ES-I3 (cell line): ENCODE results near the gene DENND5B.
"Not testable (repeated sequence)": the region's sequence is repeated elsewhere in the genome, so short reads cannot be mapped to it uniquely, and the experiment has no call there.

ENCODE experiments used
- H3K36me3 ChIP-seq: 2 replicates; pipeline ENCODE4 v1.6.1; 2013; ENCODE audit warnings: mild to moderate bottlenecking, low read length, control low read depth, moderate library complexity; ENCODE audit not compliant: insufficient read depth
- H3K4me1 ChIP-seq: 2 replicates; pipeline ENCODE4 v1.6.1; 2013; ENCODE audit warnings: mild to moderate bottlenecking, control low read depth, low read length; ENCODE audit not compliant: insufficient read depth
- H3K9ac ChIP-seq: 2 replicates; pipeline ENCODE4 v1.6.1; 2013; ENCODE audit warnings: low read depth, mild to moderate bottlenecking, low read length, moderate library complexity
- H3K9me3 ChIP-seq: 2 replicates; pipeline ENCODE4 v1.6.1; 2013; ENCODE audit warnings: mild to moderate bottlenecking, low read length, moderate library complexity; ENCODE audit not compliant: control insufficient read depth, insufficient read depth

Gene DENND5B

GRCh38 chr12:31583878-31584277 lies 7.1 kb downstream of the DENND5B start:
- Histone ChIP-seq H3K36me3 (no peaks in the 10 kb centered on the region), H3K9ac (no peak overlapping the region), H3K9me3 (no peaks in the 10 kb centered on the region), H3K4me1 (peaks cover 10% of the 10 kb centered on the region)

GRCh38 chr12:31582155-31582554 lies 8.8 kb downstream of the DENND5B start:
- Histone ChIP-seq H3K4me1 (peaks cover 10% of the 10 kb centered on the region), H3K9me3 (no peaks in the 10 kb centered on the region), H3K9ac (no peak overlapping the region), H3K36me3 (no peaks in the 10 kb centered on the region)

- H3K36me3 ChIP-seq: no peaks in the 10 kb centered on the region
- no peak overlapping the region for H3K9ac ChIP-seq
- no peaks in the 10 kb centered on the region; the same call in 1 of the 2 replicates for H3K4me1 ChIP-seq
- no peaks in the 10 kb centered on the region for H3K9me3 ChIP-seq
Observed at GRCh38 chr12:31578632-31579031, 12.3 kb downstream of the DENND5B start.

- no peaks in the 10 kb centered on the region for H3K36me3 ChIP-seq
- peaks cover 7% of the 10 kb centered on the region for H3K4me1 ChIP-seq
- H3K9me3 ChIP-seq: no peaks in the 10 kb centered on the region
- no peak overlapping the region for H3K9ac ChIP-seq
Observed at GRCh38 chr12:31574803-31575575, 15.9 kb downstream of the DENND5B start.

- H3K9me3 ChIP-seq, H3K36me3 ChIP-seq, H3K9ac ChIP-seq, H3K4me1 ChIP-seq: not testable (repeated sequence)
Observed at GRCh38 chr12:31574367-31574766, 16.6 kb downstream of the DENND5B start.

- no peaks in the 10 kb centered on the region for H3K36me3 ChIP-seq
- peaks cover 7% of the 10 kb centered on the region for H3K4me1 ChIP-seq
- no peaks in the 10 kb centered on the region for H3K9me3 ChIP-seq
- H3K9ac ChIP-seq: no peak overlapping the region
Observed at GRCh38 chr12:31572900-31573600, 17.9 kb downstream of the DENND5B start.

GRCh38 chr12:31570880-31571279 lies 20.1 kb downstream of the DENND5B start:
- Histone ChIP-seq H3K9me3 (no peaks in the 10 kb centered on the region), H3K36me3 (no peaks in the 10 kb centered on the region), H3K4me1 (peaks cover 7% of the 10 kb centered on the region), H3K9ac (no peak overlapping the region)

GRCh38 chr12:31569517-31569916 lies 21.4 kb downstream of the DENND5B start:
- H3K9me3 ChIP-seq, H3K4me1 ChIP-seq, H3K9ac ChIP-seq, H3K36me3 ChIP-seq: not testable (repeated sequence)

GRCh38 chr12:31568498-31568897 lies 22.4 kb downstream of the DENND5B start:
- H3K36me3 ChIP-seq: no peaks in the 10 kb centered on the region
- H3K4me1 ChIP-seq: peaks cover 7% of the 10 kb centered on the region
- no peaks in the 10 kb centered on the region for H3K9me3 ChIP-seq
- no peak overlapping the region for H3K9ac ChIP-seq

GRCh38 chr12:31567029-31567428 lies 23.9 kb downstream of the DENND5B start:
- Histone ChIP-seq H3K4me1 (peaks cover 10% of the 10 kb centered on the region), H3K9ac (no peak overlapping the region), H3K9me3 (no peaks in the 10 kb centered on the region), H3K36me3 (no peaks in the 10 kb centered on the region)

- Histone ChIP-seq H3K9me3 (no peaks in the 10 kb centered on the region), H3K36me3 (no peaks in the 10 kb centered on the region), H3K4me1 (peaks cover 10% of the 10 kb centered on the region), H3K9ac (no peak overlapping the region)
Observed at GRCh38 chr12:31566547-31566946, 24.4 kb downstream of the DENND5B start.

GRCh38 chr12:31562594-31563328 lies 28.2 kb downstream of the DENND5B start:
- Histone ChIP-seq H3K9me3 (no peaks in the 10 kb centered on the region; the same call in 1 of the 2 replicates), H3K4me1 (peaks cover 14% of the 10 kb centered on the region; the same call in 1 of the 2 replicates), H3K9ac (no peak overlapping the region), H3K36me3 (no peaks in the 10 kb centered on the region; the same call in 1 of the 2 replicates)

- Histone ChIP-seq H3K36me3 (no peaks in the 10 kb centered on the region; the same call in 1 of the 2 replicates), H3K9me3 (peaks cover 9% of the 10 kb centered on the region), H3K4me1 (peaks cover 14% of the 10 kb centered on the region; the same call in 1 of the 2 replicates), H3K9ac (no peak overlapping the region)
Observed at GRCh38 chr12:31560516-31560915, 30.4 kb downstream of the DENND5B start.

- H3K36me3 ChIP-seq: no peaks in the 10 kb centered on the region; the same call in 1 of the 2 replicates
- H3K4me1 ChIP-seq: peaks cover 14% of the 10 kb centered on the region; the same call in 1 of the 2 replicates
- peaks cover 10% of the 10 kb centered on the region for H3K9me3 ChIP-seq
- no peak overlapping the region for H3K9ac ChIP-seq
Observed at GRCh38 chr12:31558521-31558920, 32.4 kb downstream of the DENND5B start.
